T-helper 2 cell treated with Interferon-gamma antibody and Interleukin-4, amounts not matched to agents 100 ng/mL and 5 ng/mL, for 36 hours (primary cell): ENCODE measurements around the gene KIF26A. TPM values are rescaled to one million over a fixed set of nuclear protein-coding genes. Genes with fewer than 3 reads are reported as not detected.

Source experiments
- intact Hi-C: fragments of 100-400 bp; cut with micrococcal nuclease; formaldehyde crosslinking; loops from one replicate; pipeline ENCODE4 v1.15.1; 2023
- total RNA-seq: library from RNA; stranded (reverse); gene quantifications from 2 replicates; pipeline ENCODE4 v1.2.3, GENCODE V29; 2022

Gene KIF26A
- total RNA-seq, 1 donor from 2014 or later = 0.45 TPM

- intact Hi-C loops = no loop called here
Measured at GRCh38 chr14:104112609-104113571, 25.5 kb upstream of the KIF26A start.

- intact Hi-C loops = no loop called here
Measured at GRCh38 chr14:104113631-104114420, 24.6 kb upstream of the KIF26A start.

GRCh38 chr14:104114421-104115130 is 23.8 kb upstream of the KIF26A start:
- intact Hi-C loops = no loop called here

DNA sequence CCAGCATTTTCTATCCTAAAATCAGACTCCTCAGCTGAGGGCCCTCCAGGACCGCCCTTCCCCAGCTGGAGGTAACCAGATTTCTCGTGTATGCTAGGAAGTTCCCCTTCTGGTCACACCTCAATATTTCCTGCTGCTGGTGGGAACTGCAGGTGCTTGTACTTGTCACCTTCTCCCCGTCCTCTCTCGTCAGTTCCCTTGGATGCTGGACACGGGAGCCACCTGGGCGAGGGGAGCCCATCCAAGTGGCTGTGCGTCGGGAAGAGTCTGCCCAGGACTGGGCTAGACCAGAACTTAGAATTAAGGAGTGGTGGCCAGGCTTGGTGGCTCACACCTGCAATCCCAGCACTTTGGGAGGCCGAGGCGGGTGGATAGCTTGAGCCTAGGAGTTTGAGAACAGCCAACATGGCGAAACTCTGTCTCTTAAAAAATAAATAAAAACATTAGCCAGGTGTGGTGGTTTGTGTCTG is 23.2 kb upstream of the KIF26A start:
- intact Hi-C loops = no loop called here

- intact Hi-C loops = no loop called here
Measured at GRCh38 chr14:104115691-104116287, 22.6 kb upstream of the KIF26A start.

DNA sequence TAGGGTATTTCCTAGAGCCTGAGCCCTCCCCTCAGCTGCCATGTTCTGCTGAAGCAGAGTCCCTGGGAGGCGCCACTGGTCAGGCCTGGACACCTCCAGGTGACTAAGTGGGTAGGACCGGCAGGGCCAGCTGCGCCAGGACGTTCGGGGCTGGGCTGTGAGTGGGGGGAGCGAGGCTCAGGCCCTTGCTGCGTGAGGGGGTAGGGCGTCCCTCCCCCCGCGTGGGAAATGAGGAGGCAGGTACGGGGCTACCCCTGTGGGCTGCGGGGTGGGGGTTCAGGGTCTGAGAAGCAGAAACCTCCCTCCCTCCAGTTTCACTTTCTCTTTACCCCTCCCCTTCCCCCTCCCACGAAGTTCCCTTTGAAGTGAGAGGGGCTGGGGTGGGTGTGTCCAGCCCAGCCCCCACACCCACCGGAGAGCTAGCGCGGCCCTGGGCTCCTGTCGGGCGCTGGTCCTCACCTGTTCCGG is 22.1 kb upstream of the KIF26A start:
- intact Hi-C loops = no loop called here

GRCh38 chr14:104116756-104117340 is 21.5 kb upstream of the KIF26A start:
- intact Hi-C loops = no loop called here

GRCh38 chr14:104117341-104118005 is 20.9 kb upstream of the KIF26A start:
- intact Hi-C loops = no loop called here

DNA sequence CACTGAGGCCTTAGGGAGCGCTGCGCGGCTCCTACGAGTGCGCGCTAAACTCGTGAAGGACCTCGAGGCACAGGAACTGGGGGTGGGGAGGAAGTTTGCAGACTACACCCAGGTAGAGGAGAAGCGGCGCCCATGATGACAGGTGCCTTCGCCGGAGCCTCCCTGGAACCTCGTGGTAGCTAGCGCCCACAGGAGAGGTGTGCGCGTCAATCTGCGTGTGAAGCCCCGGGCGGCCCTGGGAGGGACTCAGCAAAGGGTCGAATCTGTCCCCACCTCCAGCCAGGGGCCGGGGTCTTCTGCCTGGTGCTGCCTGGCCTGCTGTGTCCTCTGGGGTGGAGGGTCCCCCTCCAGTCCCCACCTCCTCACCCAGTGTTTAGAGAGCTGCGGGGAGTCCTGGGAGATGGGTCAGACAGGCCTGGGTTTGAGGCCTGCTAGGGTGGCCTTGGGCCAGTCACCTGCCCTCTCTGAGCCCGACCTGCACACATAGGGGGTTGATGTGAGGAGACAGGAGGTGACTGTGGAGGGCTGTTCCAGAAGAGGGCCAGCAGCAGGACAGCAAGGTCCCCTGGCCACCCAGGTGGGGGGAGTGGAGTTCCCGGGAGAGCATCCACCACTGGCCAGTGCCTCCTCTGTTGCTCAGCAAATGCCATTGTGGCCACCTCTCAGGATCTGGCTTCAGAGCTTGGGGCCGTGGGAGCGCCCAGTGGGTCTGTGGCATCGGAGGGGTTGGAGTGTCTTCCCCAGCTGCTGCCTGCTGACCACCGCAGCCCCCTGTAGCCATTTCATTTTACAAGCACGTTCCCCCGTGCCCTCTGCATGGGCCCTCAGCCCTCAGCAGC is 20.2 kb upstream of the KIF26A start:
- intact Hi-C loops = no loop called here

DNA sequence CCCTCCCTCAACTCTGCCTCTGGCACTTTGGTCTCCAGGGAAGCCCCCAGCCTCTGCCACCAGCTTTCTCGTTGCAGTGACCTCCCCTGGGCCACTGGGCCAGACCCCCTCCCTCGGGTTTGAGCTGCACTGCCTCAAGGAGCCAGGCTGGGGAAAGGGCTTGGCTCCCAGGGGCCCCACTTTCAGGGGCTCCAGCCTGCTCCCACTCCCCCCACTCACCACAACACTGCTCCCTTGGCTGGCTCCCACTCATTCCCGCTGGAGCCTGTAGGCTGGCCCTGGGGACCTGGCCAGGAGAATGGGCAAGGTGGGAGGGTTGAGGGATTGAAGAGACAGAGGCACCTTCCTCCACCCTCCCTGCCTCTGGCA is 19.3 kb upstream of the KIF26A start:
- intact Hi-C loops = no loop called here

- intact Hi-C loops = no loop called here
Measured at GRCh38 chr14:104119488-104120251, 18.7 kb upstream of the KIF26A start.

GRCh38 chr14:104120281-104120741 is 18.1 kb upstream of the KIF26A start:
- intact Hi-C loops = no loop called here

DNA sequence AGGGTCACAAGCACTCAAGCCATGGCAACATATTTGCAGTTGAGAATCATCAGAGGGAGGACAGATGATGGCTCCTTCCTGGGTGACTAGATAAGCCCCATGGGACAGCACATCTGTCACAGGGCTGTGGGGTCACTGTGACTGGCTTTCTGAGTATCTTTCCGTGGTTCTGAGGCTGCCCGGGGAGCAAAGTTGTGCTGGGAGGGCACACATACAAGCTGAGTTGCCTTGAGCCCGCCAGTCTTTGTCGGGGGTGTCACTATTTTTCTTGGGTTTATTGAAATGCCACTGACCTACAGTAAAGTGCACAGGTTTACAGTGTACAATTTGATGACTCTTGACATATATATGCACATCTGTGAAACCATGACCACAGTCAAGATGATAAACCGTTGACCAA is 17.2 kb upstream of the KIF26A start:
- intact Hi-C loops = no loop called here

DNA sequence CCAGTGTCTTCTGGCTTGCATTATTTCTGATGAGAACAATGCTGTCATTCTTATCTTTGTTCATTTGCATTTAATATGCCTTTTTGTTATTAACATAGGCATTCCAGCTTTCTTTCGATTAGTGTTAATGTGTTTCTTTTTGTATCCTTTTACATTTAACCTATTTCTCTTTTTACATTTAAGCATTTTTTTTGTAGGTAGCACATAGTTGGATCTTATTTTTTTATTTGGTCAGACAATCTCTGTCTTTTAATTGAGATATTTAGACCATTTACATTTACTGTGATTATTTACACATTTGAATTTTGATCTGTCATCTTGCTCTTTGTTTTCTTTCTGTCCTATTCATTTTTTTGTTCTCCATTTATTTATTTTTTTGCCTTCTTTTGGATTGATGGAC is 14.5 kb upstream of the KIF26A start:
- intact Hi-C loops = no loop called here

GRCh38 chr14:104125011-104125410 is 13.4 kb upstream of the KIF26A start:
- intact Hi-C loops = no loop called here

DNA sequence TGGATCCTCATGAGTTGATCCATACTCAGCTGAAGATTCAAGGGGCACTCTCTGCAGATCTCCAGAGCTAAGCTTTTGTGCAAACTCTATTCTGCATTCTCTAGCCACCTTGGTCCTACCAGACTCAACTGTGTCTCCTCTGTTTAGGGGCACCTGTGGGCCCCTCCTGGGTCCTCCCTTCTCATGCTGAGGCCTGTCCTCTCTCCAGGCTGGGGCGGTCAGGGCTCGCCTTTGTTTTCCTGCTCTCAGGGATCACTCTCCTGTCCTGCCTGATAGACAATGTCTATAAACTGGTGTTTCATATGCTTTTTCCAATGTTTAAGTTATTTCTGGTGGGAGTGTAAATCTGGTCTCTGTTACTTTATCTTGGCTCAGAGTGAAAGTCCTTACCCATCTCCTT is 11.6 kb upstream of the KIF26A start:
- intact Hi-C loops = no loop called here

DNA sequence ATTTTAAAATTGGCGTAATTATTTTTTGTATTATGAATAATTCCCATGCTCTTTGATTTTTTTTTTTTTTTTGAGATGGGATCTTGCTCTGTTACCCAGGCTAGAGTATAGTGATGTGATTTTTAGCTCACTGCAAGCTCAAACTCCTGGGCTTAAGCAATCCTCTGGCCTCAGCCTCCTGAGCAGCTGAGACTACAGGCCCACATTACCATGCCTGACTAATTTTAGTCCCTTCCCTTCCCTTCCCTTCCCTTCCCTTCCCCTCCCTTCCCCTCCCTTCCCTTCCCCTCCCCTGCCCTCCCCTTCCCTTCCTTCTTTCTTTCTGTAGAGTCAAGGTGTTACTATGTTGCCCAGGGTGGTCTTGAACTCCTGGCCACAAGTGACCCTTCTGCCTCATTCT is 9.4 kb upstream of the KIF26A start:
- intact Hi-C loops = no loop called here

DNA sequence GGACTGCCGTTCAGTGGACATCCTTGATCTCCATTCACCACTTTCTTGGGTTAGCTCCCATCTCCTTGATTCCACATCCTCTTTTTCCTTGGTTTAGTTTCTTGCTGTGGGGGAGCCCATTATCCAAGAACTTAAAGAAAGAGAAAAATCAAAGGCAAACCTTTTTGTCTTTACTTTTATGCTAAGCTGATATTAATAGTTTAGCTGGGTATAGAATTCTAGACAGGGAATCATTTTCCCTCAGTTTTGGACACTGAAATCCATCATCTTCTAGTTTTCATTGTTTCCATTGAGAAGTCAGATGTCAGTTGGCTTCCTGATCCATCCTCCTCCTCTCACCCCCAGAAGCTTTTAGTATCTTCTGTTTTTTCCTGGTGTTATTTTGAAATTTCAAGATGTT is 8.8 kb upstream of the KIF26A start:
- intact Hi-C loops = no loop called here
